ENCODE measurements around the gene MYZAP.

MYZAP gene

DNA sequence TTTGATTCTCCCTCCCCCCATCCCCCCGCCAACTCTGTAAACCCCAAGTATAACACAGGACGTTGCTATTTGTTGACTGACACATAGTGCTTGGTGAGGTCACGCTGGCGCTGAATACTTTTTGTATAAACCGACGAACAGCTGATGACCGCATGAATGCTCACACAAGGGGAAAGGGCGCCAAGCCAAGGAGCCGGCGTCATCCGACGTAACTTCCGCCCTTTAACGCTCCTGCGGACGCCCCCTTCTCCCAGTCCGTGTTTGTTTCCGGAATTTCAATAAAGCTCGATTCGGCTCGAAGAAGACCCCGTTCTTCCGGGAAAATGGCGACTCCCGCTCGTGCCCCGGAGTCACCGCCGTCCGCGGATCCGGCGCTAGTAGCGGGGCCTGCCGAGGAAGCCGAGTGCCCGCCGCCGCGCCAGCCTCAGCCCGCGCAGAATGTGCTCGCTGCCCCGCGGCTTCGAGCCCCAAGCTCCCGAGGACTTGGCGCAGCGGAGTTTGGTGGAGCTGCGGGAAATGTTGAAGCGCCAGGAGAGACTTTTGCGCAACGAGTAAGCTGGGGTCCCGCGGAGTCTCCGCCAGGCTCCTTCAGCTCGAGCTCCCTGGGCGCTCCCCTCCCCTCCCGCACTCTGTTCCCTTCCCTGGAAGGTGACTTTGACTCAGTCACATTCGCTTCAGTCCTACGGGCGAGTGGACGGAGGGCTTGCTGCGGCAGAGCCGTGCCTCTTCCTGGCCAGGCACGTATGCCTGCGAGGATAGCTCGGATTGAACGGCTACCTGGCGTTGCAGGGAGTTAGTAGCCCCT lies 114.9 kb downstream of the MYZAP start, which contains the start of gene POLR2M:
Gene POLR2M (plus strand): TSS at position 310 of the 805 bp plus-strand sequence. CDS start 129 bp downstream, at position 439.
- DNase-seq: peak; percentile 91

DNA sequence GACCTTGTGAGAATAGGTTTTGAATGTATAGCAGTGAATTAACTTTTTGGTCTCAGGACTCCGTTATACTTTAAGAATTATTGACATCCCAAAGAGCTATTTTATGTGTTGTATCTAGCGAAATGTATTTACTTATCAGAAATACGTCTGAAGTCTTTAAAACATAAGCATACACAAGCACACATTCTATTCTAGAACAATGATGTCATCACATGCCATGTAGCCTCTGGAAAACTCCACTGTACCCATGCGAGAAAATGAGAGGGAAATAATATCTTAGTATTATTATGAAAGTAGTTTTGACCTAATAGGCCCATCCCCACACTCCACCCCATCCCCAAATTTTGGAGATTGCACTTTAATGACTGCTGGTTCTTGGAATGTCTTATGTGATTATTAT lies 116.3 kb downstream of the MYZAP start:
- DNase-seq: no peak

DNA sequence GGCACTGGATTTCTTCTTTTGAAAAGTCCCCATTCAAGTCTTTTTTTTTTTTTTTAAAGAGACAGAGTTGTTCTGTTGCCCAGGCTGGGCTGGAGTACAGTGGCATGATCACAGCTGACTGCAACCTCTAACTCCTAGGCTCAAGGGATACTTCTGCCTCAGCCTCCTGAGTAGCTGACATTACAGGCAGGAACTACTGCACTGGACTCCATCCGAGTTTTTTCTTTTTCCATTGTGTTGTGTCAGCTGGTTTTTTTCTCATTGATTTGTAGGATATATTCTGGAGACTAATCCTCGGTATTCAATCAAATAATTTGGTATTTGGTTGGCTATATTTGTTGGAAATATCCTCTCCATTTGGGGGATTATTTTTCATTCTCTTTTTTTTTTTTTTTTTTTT lies 126.6 kb downstream of the MYZAP start:
- DNase-seq: no peak

DNA sequence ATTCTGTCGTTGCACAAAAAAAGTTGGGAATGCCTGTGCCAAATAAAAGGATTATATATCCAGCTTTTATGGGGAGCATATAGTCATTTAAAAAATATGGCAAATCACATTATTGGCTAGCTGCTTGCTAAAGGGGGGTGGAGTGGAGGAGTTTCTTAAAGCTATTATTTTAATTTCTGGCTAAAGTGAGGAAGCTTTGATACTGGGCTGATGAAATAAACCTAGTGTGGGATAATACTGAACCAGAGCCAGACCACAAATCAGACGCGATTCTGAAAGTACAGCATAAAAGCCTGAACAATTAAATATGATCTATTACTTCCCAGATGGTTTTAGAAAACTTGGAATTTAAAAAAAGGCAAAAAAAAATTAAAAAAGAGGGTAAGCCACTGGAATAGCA lies 129.2 kb downstream of the MYZAP start:
- DNase-seq: no peak

DNA sequence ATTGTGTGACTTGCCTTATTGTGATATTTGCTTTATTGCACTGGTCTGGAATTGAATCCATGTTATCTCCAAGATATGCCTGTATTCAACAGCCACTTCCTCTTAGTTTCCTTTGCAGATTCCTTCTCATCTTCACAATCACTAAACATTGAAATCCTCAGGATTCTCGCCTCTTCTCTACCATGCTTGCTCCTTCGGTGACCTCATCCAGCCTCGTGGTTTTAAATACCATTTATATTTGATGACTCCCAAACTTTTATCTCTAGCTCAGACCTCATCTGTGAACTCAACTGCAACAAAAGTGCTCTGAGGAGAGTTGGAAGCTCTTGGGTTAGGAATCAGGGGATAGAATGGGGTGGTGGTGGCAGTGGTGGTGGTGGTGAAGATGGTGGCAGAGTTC lies 134.7 kb downstream of the MYZAP start:
- DNase-seq: no peak

DNA sequence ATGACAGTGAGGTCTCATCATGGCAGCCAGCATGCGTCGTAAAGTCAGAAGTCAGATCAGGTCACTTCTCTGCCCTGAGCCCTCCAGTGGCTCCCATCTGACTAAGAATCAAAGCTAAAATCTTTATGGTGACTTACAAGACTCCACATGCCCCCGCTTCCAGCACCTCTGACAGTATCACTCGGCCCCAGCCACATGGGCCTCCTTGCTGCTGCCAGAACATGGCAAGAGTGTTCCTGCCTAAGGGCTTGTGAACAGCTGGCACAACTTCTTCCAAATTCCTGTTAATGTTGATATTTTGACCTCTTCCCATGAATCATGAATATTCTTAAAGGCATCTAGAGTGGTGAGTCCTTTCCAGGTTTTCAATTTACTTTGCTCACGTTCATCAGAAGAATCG lies 135.3 kb downstream of the MYZAP start:
- DNase-seq: no peak

DNA sequence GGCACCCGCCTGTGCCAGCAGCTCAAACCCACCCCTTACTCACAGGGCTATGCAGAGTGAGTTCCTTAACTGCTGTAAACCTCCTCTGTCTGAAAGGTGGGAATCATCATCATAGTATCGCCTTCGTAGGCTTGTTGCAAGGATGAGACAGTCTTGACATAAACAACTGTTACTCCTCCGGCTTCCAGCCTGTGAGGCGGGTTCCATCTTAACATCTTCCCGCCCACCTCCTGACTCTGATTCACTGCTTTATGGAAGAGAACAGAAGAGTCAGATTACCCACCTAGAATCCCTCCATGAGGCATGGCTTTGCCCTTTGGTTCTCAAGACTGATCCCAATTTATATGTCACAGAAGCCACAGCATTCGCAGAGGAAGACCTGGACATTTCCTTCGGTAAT lies 136.7 kb downstream of the MYZAP start:
- no peak for DNase-seq

DNA sequence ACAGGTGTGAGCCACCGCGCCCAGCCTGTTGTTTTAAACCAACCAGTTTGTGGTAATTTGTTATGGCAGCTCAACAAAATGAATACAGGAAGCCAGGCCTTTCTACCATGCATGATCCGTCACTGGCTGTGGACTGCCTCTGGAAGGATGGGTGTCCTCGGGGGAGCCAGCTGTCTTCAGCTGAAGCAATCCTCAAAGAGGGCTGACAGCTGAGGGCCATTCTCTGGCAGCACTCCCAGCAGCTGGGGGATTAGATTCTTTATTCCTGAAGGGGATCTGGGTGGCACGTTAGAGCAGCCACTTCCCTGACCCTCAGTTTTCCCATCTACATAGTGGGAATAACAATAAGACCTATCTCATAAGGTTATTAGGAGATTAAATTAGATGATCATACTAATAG lies 139.2 kb downstream of the MYZAP start:
- DNase-seq: no peak

DNA sequence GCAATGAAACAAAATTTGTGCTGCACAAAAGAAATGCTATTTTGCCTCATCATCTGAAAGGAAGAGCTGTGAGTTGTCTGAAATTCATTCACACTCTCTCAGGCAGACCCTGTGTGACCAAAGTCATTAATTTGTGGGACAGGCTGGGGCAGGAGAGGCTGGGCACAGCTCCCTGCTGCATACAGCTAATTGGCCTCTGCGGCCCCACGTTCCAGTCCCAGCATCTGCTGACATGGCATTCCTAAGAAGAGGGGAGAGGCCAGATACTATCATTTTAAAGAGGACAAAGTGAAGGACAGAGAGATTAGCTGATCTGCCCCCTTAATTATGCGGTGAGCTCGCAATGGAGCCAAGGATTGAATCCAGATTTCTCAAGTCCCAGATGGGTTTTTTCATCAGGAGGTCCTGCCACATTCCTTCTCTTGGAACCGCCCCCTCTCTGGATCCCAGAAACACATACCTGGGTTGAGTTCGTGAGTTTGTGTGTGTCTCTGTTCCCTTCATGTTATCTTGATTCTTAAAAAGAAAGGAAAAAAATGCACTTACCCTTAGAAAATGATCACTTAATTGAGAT lies 139.9 kb downstream of the MYZAP start:
- DNase-seq: no peak

DNA sequence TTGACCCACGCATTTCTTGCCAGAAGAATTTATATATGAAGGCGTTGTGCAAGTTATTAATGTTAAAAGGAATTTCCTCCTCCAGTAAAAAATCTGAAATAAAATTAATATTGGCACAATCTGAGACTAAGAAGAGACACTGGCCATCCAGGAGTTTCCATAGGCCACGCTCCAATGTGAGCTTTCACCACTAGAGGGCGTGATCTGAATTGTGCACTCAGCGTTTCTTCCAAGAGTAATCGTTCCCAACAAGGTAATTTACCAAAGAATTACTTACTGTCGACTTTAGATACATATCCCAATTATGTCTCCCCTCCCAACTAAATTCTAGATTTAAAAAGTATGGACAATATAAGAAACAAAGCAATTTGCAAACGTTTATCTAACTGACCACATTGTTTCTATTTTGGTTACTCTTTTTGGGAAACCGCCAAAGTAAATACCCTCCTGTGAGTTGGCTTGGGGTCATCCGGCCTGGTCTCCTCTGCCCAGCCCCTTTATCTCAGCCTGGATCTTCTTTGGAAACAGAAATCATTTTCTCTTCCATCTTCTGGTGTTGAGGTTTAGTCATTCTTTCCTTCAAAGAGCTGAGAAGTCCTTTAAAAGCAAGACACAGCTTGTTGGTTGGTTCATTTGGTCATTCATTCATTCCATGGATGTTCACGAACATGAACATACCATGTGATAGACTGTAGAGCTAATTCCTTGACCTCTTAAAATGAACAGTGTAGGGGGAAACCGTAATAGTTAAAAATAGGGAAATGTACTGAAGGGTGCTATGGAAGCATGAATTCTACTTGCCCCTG lies 141.0 kb downstream of the MYZAP start:
- peak; percentile 17 for DNase-seq

DNA sequence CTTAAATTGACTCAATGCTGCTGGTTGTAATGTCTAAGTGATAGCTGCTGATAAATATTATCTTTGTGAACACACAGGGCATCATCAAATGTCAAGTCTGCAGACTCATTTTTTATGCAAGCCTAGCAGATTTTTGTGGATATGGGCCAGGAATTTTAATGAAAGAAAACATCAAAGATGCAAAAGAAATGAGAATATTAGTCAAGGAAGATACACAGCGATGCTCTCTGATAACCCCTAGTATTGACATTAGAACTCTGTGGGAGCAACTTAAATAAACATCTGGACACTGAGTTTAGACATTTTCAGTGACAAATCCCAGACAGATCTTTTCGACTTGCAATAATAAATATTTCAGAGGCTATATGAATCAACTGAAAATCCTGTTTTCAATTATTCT lies 143.2 kb downstream of the MYZAP start:
- no peak for DNase-seq

Data from stimulated activated naive CD4-positive, alpha-beta T cell treated with Interleukin-2 at 50 U/mL for 16 hours (primary cell).